Hematopoietic multipotent progenitor cell treated with erythropoietin and hydrocortisone succinate and interleukin-3 and kit ligand, for 15 days (in vitro differentiated cells): ENCODE measurements around the gene GNG10.
"Not testable (repeated sequence)": the region's sequence is repeated elsewhere in the genome, so short reads cannot be mapped to it uniquely, and the experiment has no call there.

Experiments
- DNase-seq: peaks from one replicate; pipeline ENCODE4 v3.0.0-alpha.2; 2015; ENCODE audit warnings: low spot score

GNG10 gene

DNA sequence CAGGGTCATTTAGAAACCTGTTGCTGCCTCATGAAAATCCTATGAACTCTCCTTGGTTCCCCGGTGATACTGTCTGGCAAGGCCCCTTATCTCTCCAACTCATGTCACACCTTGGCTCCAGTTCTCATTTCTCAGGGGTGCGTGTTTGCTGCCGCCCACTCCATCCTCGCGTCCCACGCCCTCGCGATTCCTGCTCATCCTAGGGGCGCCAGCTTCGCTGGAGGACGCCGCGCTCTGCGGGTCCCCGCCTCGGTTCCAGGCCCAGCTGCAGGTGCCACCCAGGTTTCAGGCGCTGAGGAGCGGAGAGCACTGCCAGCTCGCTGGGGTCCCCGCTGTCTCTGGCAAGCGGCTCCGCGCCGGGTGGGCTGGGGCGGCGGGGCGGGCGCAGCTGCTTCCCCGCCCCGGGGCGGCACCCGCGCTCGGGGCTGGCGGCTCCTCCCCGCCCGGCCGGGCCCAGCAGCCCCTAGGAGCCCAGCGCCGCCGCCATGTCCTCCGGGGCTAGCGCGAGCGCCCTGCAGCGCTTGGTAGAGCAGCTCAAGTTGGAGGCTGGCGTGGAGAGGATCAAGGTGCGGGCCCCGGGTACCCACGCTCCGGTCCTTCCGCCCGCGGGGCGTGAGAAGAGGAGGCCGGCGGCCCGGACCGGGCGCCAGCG lies at the start of gene GNG10:
Gene GNG10, plus strand, starts transcription at position 456 of the 652 bp plus-strand sequence. Its CDS starts 30 bp downstream, at position 486.
- DNase-seq: peak; percentile 55

DNA sequence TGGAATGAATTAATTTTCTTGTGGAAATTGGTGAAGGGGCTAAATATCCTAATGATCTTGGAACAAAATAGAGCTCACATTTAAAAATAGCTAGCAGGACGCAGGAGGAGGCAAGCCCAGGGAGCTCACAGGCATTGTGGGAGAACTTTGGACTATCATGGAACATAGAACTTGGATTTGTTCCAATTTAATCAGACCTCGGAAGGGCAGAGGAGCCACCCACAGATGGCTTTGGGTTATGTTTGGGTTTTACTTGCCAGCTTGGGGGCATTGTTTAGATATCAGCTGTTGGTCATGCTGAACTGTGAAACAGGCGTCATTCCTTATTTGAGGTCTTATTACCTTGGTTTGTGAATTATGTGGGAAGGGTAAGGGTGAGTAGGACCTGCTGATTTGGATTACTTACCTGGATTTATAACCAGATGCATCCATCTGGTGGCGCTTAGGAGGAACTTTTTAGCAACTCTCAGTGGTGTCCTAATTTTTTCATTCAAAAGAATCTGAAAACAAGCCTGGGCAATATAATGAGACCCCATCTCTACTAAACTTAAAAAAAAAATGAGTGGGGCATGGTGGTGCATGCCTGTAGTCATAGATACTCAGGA lies 47.9 kb upstream of the GNG10 start:
- no peak for DNase-seq

DNA sequence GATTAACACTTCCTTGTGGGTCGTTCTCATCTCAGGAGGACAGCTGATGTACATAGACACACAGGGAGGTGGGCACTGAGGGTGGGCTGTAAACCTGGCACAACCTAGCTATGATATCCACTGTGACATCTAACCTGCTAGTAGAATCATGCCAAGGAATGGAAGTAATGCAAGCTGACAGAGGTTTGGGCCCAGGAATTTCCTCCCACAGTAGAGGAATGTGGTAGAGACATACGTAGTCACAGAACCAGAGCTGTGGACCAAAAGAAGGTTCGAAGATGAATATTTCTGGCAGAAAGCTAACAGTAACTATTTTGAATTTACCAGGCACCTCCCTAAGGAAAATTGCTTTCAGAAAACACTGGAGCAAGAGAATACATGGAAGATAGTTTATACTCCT lies 45.5 kb upstream of the GNG10 start:
- DNase-seq: no peak

DNA sequence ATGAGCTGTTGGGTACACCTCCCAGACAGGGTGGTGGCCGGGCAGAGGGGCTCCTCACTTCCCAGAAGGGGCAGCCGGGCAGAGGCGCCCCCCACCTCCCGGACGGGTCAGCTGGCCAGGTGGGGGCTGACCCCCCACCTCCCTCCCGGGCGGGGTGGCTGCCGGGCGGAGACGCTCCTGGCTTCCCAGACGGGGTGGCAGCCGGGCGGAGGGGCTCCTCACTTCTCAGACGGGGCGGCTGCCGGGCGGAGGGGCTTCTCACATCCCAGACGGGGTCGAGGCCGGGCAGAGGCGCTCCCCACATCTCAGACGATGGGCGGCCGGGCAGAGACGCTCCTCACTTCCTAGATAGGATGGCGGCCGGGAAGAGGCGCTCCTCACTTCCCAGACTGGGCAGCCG lies 44.1 kb upstream of the GNG10 start:
- DNase-seq: not testable (repeated sequence)

- DNase-seq: no peak
These were observed 39.4 kb upstream of the GNG10 start for GRCh38 chr9:111621895-111622480.

GRCh38 chr9:111622626-111623025 lies 38.8 kb upstream of the GNG10 start:
- DNase-seq: no peak

- no peak for DNase-seq
These were observed 34.0 kb upstream of the GNG10 start for GRCh38 chr9:111627260-111627963.

- no peak for DNase-seq
These were observed 33.0 kb upstream of the GNG10 start for GRCh38 chr9:111628411-111628810.

- DNase-seq: no peak
These were observed 31.0 kb upstream of the GNG10 start for GRCh38 chr9:111630182-111630963.

DNA sequence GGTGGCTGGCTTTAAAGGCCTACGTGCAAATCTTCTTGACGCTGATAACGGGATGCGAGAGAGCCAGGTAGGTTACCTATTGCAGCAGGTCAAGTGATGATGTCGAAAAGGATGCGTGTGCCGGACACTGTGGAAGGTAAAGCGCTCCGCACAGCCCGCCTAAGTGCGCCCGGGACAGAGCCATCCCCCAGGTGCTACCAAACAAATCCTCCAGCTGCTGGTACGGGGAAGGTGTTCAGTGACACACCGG lies 30.5 kb upstream of the GNG10 start:
- DNase-seq: no peak

GRCh38 chr9:111631214-111631971 lies 30.0 kb upstream of the GNG10 start, which contains the start of gene DNAJC25:
Gene DNAJC25, plus strand, starts transcription at chr9:111631334. Its CDS starts 74 bp downstream, at chr9:111631408.
- peak; percentile 95 for DNase-seq

DNA sequence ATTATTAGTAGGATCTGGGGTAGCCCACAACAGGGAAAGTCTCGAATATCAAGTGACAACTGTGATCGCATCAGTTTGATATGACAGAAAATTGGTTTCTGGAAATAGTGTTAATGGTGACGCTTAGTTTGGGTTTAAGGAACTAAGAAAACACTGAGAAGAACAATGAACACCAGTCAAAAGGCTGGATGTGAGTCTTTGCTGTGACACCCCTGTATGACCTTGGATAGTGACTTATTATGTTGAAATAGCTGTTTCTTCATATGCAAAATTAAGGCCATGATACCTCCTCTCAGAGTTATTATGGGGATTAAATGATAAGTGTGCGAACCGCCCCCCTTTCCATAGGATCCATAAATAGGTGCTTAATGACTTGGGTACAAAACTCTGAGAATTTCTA lies 29.3 kb upstream of the GNG10 start:
- no peak for DNase-seq

DNA sequence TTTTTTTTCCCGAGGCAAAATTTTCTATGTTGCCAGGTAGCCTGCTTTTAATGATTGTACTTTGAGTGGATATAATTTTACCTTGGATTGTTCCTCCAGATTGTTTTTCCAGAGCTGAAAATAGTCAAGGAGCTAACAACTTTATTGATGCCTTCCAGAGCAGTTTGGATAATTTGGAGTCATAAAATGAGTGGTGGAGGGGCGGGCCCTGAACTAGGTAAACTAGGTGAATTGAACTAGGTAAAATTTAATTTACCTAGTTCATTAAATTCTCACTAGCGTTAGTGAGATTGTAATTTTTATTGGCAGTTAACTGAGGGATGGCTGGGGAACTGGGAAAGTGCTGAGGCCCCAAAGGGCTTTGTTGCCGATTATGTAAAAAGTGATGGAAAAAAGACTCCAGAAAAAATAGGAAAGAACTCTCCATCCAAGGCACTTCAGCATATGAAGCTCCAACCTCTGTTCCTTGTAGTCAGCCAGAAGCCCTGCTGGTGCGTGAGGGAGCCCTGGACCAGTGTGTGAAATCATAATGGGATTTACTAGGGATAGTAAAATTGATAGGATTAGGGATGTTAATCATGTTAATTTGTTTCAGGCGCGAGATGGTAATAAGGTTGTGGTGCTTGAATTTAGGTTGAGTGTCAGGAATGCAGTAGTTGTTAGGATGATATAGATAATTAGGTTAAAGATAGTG lies 28.6 kb upstream of the GNG10 start:
- no peak for DNase-seq

GRCh38 chr9:111633389-111633736 lies 28.0 kb upstream of the GNG10 start:
- no peak for DNase-seq

- no peak for DNase-seq
These were observed 26.5 kb upstream of the GNG10 start for GRCh38 chr9:111634860-111635259.

- no peak for DNase-seq
These were observed 23.9 kb upstream of the GNG10 start for GRCh38 chr9:111637421-111637950.

DNA sequence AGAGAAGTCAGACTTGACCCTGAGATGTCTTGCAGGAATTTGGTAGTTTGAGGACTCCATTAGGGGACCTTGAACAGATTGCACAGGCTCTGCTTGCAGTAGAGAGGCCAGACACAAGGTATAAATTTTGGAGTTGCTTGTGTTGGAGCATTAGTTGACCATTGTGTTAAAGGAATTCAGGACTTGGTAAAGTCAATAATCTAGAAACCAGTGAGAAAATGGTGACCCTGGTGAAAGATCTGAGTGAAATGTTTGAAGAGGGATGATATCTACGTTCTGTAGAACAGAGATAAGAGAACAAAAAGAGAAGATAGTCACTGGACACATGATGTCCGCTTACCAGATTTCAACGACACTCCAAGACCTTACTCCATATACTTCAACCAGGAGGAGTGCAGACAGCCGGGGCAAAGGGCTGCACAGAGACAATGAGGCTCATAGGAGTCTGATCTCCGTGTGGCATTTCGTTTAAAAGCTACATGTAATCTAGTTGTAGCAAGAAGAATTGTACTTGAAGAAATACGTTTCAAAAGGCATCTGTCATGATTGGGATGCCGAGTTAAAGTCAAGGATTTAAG lies 17.1 kb upstream of the GNG10 start:
- no peak for DNase-seq

DNA sequence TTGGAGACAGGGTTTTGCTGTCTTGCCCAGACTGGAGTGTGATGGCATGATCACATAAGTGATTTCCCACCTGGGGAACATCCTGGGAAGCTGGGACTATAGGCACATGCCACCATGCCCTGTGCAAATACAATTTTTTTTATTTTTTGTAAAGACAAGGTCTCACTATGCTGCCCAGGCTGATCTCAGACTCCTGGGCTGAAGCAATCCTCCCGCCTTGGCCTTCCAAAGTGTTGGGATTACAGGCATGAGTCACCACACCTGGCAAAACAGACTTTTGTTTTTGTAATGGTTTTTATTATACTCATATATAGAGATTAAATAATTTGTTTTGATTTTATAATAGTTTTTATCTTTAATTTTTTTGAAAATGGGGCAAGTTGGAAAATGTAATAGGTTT lies 15.6 kb upstream of the GNG10 start:
- DNase-seq: no peak

DNA sequence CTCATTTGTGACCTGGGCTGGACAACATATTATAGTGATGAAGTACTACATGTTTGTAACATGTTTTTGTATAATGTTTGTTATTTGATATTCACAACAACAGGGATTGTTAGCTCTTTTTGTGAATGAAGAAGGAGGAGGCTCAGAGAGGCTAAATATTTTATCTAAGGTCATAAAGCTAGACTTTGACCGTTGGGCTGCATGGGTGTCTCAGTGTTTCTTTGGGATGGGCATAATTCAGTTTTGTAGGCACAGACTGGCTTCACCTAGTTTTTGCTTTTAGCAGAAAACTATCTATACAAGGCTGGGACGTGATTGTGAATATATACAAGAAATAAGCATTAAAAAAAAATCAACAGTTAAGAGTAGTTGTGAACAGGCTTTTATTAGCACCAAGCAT lies 15.0 kb upstream of the GNG10 start:
- DNase-seq: no peak

- no peak for DNase-seq
These were observed 13.3 kb upstream of the GNG10 start for GRCh38 chr9:111648066-111648465.

GRCh38 chr9:111649016-111649415 lies 12.4 kb upstream of the GNG10 start:
- no peak for DNase-seq
